HG03575 (cell line): ENCODE data around the gene MB21D2.
"Not testable (repeated sequence)": the region's sequence is repeated elsewhere in the genome, so short reads cannot be mapped to it uniquely, and the experiment has no call there.

Experiments
- ATAC-seq: cut with Tn5 transposase; IDR thresholded peaks from one replicate; pipeline ENCODE4 v1.9.1; 2021; ENCODE audit not compliant: unreplicated experiment, insufficient number of reproducible peaks, low FRiP score; ENCODE audit errors: extremely low read depth

MB21D2 gene

GRCh38 chr3:192917404-192918274 lies at the start of gene MB21D2:
Gene MB21D2 (minus strand): TSS chr3:192917856. CDS start chr3:192917840, 16 bp downstream.
- ATAC-seq = no peak

GRCh38 chr3:192964959-192965719 lies 47.5 kb upstream of the MB21D2 start:
- not testable (repeated sequence) for ATAC-seq

- no peak for ATAC-seq
Observed at GRCh38 chr3:192959773-192960172, 42.1 kb upstream of the MB21D2 start.

GRCh38 chr3:192958219-192958872 lies 40.7 kb upstream of the MB21D2 start:
- no peak for ATAC-seq

- no peak for ATAC-seq
Observed at GRCh38 chr3:192957441-192958021, 39.9 kb upstream of the MB21D2 start.

- no peak for ATAC-seq
Observed at GRCh38 chr3:192953926-192954325, 36.3 kb upstream of the MB21D2 start.

- ATAC-seq = no peak
Observed at GRCh38 chr3:192947421-192947820, 29.8 kb upstream of the MB21D2 start.

GRCh38 chr3:192943393-192943792 lies 25.7 kb upstream of the MB21D2 start:
- ATAC-seq = no peak

GRCh38 chr3:192942625-192943024 lies 25.0 kb upstream of the MB21D2 start:
- no peak for ATAC-seq

GRCh38 chr3:192940129-192940528 lies 22.5 kb upstream of the MB21D2 start:
- no peak for ATAC-seq

- ATAC-seq = no peak
Observed at GRCh38 chr3:192935441-192935840, 17.8 kb upstream of the MB21D2 start.

- no peak for ATAC-seq
Observed at GRCh38 chr3:192933779-192934460, 16.3 kb upstream of the MB21D2 start.

- no peak for ATAC-seq
Observed at GRCh38 chr3:192933259-192933658, 15.6 kb upstream of the MB21D2 start.

GRCh38 chr3:192931825-192932224 lies 14.2 kb upstream of the MB21D2 start:
- ATAC-seq = no peak

GRCh38 chr3:192930577-192930976 lies 12.9 kb upstream of the MB21D2 start:
- ATAC-seq = no peak

GRCh38 chr3:192929755-192930547 lies 12.3 kb upstream of the MB21D2 start:
- no peak for ATAC-seq

- no peak for ATAC-seq
Observed at GRCh38 chr3:192929146-192929545, 11.5 kb upstream of the MB21D2 start.

GRCh38 chr3:192928720-192929119 lies 11.1 kb upstream of the MB21D2 start:
- no peak for ATAC-seq
